Measurements from ENCODE around the gene ZNF322. TPM values are rescaled to one million over a fixed set of nuclear protein-coding genes. Genes with fewer than 3 reads are reported as not detected.

Gene ZNF322
- total RNA-seq, 4 donors from 2014 or later, result 9.0 to 23.4 (median 9.2) TPM

DNA sequence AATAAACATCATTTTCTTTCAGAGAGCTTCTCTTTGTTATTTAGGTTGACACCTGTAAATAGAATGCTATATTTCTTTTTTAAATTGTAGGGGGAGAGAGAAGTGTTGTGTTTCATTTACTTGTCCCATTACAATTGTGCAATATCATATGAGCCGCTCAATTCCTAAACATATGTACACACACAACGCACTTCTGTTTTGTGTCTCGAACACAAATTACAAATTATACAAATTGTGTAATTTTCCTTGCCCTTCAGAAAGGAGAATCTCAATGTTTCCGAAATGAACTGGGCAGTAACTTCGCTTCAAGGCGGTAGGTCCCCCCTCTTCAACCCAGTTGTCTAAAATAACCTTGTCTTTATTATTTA, 65.4 kb downstream of the ZNF322 start:
- intact Hi-C loops (cut with DNase I; ENCODE audit: low total_unique reads), result no loop called here
- no peak overlapping the region for H3K4me3 ChIP-seq (ENCODE audit: low read depth, poor library complexity, severe bottlenecking)
- WGBS, 2 donors, result 24 to 44% methylated on average over 6 of the region's 6 CpGs
- no peak for DNase-seq (ENCODE audit: low spot score in 2 of 2)
- TF ChIP-seq, protein P1, sequence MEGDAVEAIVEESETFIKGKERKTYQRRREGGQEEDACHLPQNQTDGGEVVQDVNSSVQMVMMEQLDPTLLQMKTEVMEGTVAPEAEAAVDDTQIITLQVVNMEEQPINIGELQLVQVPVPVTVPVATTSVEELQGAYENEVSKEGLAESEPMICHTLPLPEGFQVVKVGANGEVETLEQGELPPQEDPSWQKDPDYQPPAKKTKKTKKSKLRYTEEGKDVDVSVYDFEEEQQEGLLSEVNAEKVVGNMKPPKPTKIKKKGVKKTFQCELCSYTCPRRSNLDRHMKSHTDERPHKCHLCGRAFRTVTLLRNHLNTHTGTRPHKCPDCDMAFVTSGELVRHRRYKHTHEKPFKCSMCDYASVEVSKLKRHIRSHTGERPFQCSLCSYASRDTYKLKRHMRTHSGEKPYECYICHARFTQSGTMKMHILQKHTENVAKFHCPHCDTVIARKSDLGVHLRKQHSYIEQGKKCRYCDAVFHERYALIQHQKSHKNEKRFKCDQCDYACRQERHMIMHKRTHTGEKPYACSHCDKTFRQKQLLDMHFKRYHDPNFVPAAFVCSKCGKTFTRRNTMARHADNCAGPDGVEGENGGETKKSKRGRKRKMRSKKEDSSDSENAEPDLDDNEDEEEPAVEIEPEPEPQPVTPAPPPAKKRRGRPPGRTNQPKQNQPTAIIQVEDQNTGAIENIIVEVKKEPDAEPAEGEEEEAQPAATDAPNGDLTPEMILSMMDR (IDR thresholded peaks at IDR 0.05), result no peak
- TF ChIP-seq POLR2A (IDR thresholded peaks at IDR 0.05), result no peak

DNA sequence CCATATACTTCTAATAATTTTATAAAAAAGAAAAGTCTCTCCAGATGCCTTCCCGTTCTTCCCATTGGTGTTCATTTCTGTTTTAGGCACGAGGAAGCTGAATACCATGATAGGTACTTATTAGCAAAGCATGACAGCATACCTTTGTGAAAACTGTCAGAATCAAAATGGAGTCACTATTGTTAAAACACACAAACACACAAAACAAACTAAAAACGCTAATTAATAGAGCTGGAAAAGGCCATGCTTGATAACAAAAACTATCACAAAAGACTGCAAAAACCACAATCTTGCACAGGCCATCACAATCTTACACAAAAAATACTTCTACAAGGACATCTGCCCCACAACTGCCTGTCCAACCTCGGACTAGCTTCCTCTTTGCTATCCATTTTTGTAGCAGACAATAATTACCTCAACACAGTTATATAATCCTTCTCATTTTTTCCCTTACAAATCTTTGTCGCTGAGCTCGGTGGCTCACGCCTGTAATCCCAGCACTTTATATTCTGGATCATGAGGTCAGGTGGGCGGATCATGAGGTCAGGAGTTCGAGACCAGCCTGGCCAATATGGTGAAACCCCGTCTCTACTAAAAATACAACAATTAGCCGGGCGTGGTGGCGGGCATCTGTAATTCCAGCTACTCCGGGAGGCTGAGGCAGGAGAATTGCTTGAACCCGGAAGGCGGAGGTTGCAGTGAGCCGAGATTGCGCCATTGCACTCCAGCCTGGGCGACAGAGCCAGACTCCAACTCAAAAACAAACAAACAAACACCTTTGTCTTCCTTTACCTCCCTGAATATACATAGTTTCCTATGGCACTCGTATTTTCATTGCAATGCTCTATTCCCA, 66.0 kb downstream of the ZNF322 start:
- intact Hi-C loops (cut with DNase I; ENCODE audit: low total_unique reads), result no loop called here
- TF ChIP-seq, protein P1 (IDR thresholded peaks at IDR 0.05), result no peak
- no peak for TF ChIP-seq POLR2A (IDR thresholded peaks at IDR 0.05)

DNA sequence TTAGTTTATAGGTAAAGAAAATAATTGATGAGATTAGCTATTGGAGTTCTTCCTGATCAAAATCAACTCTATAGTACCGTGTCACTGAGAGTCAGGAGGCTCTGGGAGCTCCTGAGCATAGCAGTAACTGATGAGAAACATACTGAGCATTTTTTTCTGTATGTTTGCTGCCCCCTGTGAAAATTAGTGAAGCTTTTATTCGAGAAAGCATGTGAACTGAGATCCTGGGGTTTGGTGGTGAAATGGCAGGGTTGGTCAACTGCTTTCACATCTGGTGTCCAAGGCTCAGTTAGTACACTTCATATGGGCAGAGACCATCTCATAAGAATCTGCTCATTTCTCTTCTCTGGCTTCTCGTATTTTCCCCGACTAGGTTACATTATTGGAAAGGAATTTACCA, 66.9 kb downstream of the ZNF322 start:
- no peak overlapping the region for H3K4me3 ChIP-seq (ENCODE audit: low read depth, poor library complexity, severe bottlenecking)
- TF ChIP-seq, protein P1 (IDR thresholded peaks at IDR 0.05), result no peak
- TF ChIP-seq POLR2A (IDR thresholded peaks at IDR 0.05), result no peak
- no peak for DNase-seq (ENCODE audit: low spot score in 2 of 2)
- WGBS, 2 donors, result 48 to 56% methylated on average over 4 of the region's 4 CpGs
- intact Hi-C loops (cut with DNase I; ENCODE audit: low total_unique reads), result no loop called here

More for the DNA sequence above, 66.0 kb downstream of the ZNF322 start:
- H3K4me3 ChIP-seq (ENCODE audit: low read depth, poor library complexity, severe bottlenecking), result no peak overlapping the region
- WGBS, 2 donors, result 29 to 53% methylated on average over 20 of the region's 20 CpGs
- DNase-seq (ENCODE audit: low spot score in 2 of 2), result no peak

DNA sequence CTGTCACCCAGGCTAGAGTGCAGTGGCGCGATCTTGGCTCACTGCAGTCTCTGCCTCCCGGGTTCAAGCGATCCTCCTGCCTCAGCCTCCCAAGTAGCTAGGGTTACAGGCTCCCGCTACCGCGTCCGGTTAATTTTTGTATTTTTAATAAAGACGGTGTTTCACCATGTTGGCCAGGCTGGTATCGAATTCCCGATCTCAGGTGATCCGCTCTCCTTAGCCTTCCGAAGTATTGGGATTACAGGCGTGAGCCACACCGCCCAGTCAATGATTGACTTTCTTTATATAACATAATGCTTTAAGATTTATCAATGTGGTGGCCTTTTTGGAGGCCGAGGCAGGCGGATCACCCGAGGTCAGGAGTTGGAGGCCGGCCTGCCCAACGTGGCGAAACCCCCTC, 70.6 kb downstream of the ZNF322 start:
- intact Hi-C loops (cut with DNase I; ENCODE audit: low total_unique reads), result no loop called here
- DNase-seq (ENCODE audit: low spot score in 2 of 2), result no peak
- H3K4me3 ChIP-seq (ENCODE audit: low read depth, poor library complexity, severe bottlenecking), result no peak overlapping the region
- WGBS, 2 donors, result 95% methylated on average over 21 of the region's 21 CpGs
- TF ChIP-seq POLR2A (IDR thresholded peaks at IDR 0.05), result no peak
- TF ChIP-seq, protein P1 (IDR thresholded peaks at IDR 0.05), result no peak

Other genes with a start within 250 kb of the ZNF322 start
- 10 to 100 TPM in 2 of 4 donors, 1 to 10 TPM in 2; 4.5 to 16.7 (median 11.3) TPM for gene BTN3A3, start 219.2 kb downstream of the ZNF322 start, total RNA-seq
- gene BTN2A1, start 201.8 kb downstream of the ZNF322 start, total RNA-seq, result 10 to 100 TPM in 3 of 4 donors, 1 to 10 TPM in 1; 9.9 to 16.4 (median 12.0) TPM
- not detected for gene BTN1A1, start 159.4 kb downstream of the ZNF322 start, total RNA-seq
- 10 to 100 TPM; 27.1 to 43.0 (median 39.2) TPM for gene HMGN4, start 121.4 kb downstream of the ZNF322 start, total RNA-seq
- gene ABT1, start 62.8 kb downstream of the ZNF322 start, total RNA-seq, result 10 to 100 TPM; 22.0 to 25.7 (median 24.2) TPM

Measured in lower leg skin (tissue), 4 donors.